ENCODE measurements around the gene ALOX12.
"Not testable (repeated sequence)": the region's sequence is repeated elsewhere in the genome, so short reads cannot be mapped to it uniquely, and the experiment has no call there.

ALOX12 gene, protein sequence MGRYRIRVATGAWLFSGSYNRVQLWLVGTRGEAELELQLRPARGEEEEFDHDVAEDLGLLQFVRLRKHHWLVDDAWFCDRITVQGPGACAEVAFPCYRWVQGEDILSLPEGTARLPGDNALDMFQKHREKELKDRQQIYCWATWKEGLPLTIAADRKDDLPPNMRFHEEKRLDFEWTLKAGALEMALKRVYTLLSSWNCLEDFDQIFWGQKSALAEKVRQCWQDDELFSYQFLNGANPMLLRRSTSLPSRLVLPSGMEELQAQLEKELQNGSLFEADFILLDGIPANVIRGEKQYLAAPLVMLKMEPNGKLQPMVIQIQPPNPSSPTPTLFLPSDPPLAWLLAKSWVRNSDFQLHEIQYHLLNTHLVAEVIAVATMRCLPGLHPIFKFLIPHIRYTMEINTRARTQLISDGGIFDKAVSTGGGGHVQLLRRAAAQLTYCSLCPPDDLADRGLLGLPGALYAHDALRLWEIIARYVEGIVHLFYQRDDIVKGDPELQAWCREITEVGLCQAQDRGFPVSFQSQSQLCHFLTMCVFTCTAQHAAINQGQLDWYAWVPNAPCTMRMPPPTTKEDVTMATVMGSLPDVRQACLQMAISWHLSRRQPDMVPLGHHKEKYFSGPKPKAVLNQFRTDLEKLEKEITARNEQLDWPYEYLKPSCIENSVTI

DNA sequence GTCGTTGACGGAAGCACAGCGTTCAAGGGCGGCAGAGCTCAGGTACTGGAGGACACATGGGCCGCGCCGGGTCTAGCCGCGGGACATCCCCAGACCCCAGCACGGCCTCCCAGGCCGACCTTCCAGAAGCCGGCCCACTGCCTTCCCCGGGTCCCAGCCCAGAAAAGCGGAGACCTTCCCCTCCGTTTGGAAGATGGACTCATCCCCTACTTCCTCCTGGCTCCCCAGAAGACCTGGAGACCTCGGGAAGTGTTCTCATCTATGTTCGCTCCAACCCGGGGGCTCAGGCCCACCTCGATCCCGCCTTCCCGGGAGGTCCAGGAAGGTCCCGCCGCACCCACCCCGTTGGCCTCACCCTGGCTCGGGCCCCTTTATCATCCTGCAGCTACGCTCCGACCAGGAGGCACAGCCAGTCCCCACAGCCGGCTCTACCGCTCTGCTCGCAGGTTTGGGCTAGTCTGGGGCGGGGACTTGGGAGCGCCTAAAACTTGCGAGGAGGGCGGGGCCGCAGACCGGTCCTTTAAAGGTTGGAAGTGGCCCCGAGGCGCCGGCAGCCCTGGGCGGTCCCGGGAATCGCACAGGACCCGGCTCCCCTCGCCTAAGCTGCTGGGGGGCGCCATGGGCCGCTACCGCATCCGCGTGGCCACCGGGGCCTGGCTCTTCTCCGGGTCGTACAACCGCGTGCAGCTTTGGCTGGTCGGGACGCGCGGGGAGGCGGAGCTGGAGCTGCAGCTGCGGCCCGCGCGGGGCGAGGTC is at the start of gene ALOX12:
TSS of gene ALOX12 (plus strand) at position 550 of the 756 bp plus-strand sequence. CDS start at position 619, 69 bp downstream.
- no peak for ATAC-seq

DNA sequence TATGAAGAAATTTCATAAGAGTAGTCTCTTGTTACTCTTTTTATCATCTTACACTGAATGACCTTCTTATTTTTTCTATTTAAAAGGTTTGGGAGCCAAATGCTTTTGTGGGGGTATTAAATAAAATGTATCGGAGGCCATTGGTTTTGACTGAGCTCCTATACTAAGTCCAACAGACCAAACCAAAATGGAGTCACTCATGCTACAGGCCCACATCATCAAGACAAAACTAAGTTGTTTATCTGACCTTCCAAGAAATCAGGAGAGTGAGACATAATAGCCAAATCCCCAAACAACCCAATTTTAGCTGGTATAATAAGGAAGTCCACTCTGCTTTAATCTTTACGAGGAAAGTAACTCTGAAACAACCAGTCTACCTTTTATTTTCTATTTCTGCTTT is 48.1 kb upstream of the ALOX12 start:
- no peak for ATAC-seq

DNA sequence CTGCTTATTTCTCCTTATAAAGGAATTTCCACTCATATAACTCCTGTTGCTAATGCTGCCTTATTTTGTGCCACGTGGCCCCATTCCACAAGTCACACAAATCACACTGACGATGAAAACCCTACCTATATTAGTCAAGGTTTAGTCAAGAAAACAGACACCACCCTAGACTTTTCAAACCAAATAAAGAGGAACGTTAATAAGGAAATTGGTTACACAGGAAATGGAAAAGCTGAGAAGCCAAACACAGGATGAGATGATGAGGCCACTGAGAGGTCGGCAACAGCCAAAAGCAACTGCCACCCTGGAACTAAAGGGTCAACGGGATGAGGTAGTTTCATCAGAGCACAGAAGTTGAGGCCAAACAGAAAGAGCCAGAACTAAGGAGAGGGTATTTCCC is 47.3 kb upstream of the ALOX12 start:
- no peak for ATAC-seq

DNA sequence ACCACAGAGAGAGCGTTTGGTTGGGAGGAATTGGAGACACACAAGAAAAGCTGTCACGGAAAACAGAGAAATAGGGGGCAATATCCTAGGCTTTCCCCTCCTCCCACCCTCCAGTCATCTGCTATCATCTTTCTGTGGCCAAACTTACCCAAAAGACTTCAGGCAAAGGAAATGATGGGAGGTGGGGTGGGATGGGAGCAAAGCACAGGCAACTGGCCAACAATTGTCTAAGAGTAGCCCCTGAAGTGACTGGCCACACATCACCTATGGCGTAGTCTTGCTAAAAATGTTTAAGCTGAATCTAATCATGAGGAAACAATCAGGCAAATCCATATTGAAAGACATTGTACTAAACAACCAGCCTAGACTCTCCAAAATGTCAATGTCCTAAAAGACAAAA is 46.9 kb upstream of the ALOX12 start:
- no peak for ATAC-seq

DNA sequence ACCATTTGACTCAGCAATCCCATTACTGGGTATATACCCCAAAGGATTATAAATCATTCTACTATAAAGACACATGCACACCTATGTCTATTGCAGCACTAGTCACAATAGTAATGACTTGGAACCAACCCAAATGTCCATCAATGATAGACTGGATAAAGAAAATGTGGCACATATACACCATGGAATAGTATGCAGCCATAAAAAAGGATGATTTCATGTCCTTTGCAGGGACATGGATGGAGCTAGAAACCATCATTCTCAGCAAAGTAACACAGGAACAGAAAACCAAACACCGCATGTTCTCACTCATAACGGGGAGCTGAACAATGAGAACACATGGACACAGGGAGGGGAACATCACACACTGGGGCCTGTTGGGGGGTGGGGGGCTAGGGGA is 44.9 kb upstream of the ALOX12 start:
- not testable (repeated sequence) for ATAC-seq

DNA sequence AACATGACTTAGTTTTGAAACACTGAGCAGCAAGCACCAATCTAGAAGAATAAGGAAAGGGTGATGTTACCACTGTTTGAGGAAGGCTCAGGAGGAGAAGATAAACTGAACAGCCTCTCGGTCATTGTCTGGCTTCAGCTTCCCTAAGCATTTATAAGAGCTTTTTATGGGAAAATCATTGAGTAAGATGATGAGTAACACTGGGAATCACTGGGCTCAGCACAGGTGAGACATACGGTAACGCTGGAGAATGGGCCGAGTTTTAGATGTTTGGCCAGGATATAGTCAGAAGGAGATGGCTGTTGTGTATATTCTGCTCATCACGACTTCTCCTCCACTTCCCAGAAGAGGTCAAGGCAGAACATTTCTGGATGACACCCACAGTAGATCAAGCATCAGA is 42.2 kb upstream of the ALOX12 start:
- ATAC-seq, result no peak

DNA sequence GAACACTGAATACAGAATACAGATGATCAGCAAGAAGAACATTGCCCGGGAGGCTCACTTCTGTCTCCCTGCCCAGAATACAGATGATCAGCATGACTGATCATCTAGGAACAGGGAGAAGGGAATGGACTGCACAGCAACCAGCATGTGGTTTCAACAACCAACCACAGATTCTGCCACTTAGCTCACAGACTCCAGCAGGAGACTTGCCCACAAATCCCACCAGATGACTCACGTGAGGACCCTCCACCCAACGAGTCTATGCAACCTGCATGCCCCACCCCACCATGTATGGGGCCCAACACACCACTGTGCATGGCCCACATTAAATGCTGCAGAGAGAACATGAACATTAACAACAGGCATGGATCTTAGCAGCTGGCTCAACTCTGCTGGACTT is 36.1 kb upstream of the ALOX12 start:
- ATAC-seq, result no peak

DNA sequence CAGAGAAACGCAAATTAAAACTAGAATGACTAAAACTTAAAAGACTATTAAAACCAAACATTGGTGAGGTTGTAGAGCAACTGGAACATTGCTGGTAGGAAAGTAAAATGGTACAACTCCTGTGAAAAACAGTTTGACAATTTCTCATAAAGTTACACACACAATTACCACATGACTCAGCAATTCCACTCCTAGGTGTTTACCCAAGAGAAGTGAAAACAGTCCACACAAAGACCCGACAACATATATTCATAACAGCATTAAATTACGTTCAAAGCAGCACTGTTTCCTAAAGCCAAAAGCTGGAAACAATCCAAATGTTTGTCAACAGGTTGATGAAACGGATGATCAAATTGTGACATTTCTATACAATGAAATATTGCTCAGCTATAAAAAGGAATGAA is 26.5 kb upstream of the ALOX12 start:
- ATAC-seq, result peak; percentile 64 to 75

DNA sequence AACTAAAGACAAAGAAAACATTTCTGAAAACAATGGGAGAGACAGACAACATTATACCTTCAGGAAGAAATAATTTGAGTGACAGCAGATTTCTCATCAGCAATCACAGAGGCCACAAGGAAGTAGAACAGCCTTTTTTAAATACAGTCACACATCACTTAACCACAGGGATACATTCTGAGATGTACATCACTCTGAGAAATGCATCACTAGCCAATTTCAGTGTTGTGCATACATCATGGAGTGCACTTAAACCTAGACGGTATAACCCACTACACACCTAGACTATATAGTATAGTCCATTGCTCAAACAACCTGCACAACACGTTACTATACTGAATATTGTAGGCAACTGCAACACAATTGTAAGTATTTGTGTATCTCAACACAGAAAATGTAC is 24.9 kb upstream of the ALOX12 start:
- ATAC-seq, result no peak

DNA sequence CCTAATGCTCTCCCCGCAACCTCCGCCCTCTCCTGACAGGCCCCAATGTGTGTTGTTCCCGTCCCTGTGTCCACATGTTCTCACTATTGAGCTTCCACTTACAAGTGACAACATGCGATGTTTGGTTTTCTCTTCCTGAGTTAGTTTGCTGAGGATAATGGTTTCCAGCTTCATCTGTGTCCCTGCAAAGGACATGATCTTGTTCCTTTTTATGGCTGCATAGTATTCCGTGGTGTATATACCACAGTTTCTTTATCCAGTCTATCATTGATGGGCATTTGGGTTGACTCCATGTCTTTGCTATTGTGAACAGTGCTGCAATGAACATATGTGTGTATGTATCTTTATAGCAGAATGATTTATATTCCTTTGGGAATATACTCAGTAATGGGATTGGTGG is 16.4 kb upstream of the ALOX12 start:
- not testable (repeated sequence) for ATAC-seq

DNA sequence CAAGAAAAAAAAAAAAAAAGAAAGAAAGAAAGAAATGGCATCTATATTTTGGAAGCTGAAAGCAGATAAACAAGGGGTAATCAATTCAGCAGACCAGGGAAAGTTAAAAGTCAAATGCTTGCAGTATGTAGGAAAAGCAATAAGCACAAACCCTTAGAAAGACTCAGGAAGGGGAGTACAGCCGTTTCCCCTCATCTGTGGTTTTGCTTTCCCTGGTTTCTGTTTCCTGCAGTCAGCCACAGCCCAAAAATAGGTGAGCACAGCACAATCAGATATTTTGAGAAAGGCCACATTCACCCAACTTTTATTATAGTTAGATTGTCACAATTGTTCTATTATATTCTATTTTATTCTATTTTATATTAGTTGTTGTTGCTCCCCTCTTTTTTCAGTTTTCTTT is 14.4 kb upstream of the ALOX12 start:
- no peak for ATAC-seq

DNA sequence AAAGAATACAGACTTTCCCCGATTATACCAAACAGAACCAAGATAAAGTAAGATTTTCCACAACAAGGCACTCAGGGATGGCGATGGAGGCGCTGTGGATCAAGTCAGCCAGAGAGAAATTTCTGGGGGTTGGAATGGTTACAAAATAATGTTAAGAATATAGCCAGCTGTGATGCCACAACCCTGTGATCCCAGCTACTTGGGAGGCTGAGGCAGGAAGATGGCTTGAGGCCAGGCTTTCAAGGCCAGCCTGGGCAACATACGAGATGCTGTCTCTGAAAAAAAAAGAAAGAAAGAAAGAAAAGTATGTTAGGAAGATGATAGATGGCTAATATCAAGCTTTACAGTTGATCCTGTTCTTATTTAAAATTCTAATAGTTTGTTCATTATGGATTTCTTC is 10.6 kb upstream of the ALOX12 start:
- ATAC-seq, result no peak

DNA sequence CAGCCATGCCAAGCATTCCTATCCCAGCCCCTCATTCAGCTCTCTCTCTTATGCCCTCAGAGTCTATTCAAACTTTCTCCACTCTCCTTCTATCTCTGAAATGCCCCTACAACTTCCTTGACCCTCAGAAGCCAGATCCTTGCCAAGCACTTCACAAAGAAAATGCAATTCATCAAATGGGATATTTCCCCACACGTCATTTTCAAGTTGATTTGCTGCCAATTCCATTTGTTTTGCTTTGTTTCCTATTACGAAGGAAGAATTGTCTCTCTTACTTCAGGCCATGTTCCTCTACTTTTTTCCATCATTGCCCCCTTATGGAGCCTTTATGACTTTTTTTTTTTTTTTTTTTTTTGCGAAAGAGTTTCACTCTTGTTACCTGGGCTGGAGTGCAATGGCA is 9.2 kb upstream of the ALOX12 start:
- ATAC-seq, result no peak

DNA sequence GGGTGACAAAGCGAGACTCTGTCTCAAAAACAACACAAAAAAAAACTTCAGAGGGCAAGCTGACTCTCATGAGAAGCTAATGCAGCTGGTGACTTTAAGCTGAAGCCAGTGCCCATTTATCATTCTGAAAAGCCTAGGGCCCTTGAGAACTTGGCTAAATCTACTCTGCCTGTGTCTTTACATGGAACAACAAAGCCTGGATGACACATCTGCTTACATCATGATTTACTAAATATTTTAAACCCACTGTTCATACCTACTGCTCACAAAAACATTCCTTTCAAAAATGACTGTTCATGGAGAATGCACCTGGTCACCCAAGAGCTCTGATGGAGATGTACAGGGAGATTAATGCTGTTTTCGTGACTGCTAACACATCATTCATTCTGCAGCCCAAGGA is 6.1 kb upstream of the ALOX12 start:
- no peak for ATAC-seq

DNA sequence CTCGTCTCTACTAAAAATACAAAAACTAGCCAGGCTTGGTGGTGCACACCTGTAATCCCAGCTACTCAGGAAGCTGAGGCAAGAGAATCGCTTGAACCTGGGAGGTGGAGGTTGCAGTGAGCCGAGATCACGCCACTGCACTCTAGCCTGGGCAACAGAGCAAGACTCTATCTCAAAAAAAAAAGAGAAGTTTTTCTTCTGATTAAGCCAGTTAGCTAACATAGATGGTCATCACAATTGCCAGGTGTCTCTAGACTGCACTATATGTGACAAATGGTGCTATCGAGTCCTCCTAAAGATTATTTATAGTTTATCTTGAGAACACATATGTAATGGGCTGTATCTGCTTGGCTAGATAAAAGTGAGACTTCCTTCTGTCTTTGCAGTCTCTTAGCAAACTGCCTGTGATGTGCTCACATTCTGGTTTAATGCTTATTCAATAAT is 2.2 kb upstream of the ALOX12 start:
- not testable (repeated sequence) for ATAC-seq

DNA sequence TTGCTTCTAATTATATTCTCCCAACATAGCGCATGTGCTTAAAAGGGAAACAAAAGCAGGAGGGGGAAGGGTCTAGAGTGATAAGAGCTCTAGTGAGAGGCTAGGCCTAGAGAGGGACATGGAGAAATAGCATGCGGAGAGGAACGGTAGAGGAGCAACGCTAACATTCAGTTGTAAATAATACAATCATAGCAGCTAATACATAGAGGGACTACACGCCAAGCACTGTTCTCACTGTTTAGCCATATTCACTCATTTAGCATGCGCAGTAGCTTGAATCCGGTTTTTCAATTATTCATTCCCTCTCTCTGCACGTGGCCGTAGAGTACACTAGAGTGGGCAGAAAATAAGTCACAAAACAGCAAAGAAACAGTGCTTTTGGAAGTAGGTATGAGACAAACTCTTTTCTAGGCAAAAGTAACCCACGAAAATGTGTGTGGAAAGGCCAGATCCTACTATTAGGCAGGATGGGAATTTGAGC is 1.7 kb upstream of the ALOX12 start:
- ATAC-seq, result no peak

DNA sequence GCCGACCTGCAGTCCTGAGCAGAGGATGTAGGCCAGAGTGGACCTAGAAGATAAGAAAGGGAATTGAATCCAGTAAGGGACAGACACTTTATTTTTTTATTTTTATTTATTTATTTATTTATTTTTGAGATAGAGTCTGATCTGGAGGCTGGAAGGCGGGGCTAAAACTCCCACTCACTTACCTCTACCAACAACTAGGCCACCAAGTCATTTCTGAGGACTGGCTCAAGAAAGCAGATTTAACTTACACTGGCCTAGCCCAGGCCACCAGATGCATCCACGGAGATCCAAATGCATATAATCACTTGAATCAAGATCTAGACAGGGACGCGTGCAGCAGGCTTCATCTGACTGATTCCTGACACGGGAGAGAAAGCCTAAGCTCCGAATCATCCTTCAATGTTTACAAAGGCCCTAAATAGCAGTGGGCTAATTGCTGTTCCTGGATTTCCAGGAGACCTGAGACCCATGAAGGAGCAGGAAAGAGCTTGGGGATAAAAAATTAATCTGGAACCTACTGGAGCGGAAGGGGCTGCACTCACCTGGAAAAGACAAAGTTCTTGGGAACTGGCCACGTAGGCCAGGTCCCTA is 1.1 kb upstream of the ALOX12 start:
- ATAC-seq, result no peak

DNA sequence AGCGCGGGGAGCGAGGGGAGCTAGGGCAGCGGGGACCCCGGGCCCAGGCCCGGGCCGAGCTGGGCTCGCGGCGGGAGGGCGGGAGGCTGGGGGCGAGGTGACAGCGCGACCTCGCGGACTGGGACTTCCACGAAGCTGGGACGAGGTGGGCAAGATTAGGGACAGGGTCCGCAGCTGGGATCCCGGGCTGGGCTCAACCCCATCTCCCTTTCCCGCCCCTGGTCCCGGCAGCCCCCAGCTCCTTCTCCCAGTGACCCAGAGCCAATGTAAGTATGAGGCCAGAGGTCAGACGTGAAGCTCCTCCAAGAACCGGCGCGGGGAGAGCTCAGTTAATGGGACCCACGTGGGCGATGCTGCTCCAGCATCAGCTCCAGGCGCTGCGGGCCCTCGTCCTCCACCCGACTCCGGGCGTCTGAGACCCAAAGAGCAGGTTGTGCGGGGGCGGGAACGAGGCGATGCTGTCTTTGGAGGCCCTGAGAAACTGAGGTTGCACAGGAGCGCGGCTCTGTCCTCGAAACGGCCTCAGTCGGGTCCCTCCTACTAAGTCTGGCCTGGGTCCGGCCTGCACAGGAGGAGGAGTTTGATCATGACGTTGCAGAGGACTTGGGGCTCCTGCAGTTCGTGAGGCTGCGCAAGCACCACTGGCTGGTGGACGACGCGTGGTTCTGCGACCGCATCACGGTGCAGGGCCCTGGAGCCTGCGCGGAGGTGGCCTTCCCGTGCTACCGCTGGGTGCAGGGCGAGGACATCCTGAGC is 585 bp downstream of the ALOX12 start:
- ATAC-seq, result no peak

DNA sequence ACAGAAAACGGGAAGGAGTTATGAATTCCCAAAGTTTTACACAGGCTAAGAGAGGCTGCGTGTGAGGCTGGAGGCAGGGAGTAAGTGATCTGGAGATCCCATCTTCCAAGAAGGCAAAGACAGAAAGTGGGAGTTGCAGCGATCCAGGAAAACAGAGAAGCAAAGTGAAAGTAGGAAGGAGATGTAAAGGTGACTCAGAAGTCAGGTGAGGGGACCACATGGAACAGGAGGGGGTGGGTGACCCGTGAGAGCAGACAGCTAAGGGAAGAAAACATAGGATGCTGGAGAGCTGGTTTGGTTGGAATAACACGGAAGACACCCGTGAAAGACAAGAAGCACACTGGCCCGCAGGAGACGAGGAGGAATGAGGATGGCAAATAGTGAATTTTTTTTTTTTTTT is 1.3 kb downstream of the ALOX12 start:
- no peak for ATAC-seq

DNA sequence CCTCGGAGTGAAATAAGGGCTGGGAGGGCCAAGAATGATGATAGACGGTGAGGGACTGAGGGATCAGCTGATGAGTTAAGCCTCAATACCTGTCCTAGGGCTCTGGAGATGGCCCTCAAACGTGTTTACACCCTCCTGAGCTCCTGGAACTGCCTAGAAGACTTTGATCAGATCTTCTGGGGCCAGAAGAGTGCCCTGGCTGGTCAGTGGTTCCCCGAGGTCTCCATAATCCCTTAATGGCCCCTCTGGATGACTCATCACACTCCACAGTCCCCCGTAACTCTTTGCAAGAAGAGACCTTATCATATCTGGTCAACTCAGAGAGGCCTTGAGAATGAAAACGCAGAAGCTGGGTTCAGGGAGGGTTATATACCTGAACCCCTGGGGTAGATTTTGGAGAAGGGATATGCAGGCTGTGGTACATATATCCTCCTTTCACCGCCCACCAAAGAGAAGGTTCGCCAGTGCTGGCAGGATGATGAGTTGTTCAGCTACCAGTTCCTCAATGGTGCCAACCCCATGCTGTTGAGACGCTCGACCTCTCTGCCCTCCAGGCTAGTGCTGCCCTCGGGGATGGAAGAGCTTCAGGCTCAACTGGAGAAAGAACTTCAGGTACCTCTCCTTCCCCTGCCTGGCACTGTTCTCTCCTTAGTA is 3.1 kb downstream of the ALOX12 start:
- no peak for ATAC-seq

DNA sequence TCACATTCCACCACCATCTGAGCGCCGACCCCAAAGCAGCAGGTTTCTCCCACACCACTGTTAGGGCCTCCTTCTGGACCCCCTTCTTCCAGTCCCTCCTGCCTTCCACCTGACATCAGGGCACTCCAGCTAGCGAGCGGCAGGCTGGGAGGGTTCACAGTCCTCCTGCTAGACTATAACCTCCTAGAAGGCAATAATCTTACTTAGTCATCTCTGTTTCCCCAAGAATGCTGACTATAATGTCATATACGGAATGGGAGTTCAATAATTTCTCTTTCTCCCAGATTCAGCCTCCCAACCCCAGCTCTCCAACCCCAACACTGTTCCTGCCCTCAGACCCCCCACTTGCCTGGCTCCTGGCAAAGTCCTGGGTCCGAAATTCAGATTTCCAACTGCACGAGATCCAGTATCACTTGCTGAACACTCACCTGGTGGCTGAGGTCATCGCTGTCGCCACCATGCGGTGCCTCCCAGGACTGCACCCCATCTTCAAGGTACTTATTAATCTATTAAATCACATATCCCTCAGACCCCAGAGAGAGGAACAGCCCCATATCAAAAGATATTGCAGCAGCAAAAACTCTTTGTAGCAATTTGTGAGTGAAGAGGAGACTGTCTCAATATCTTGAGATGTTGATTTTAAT is 5.6 kb downstream of the ALOX12 start:
- no peak for ATAC-seq

Measured in activated CD4-positive, CD25-positive, alpha-beta regulatory T cell treated with anti-CD3 and anti-CD28 coated beads, Interleukin-2, amount 50 U/mL, for 24 hours (primary cell).